SK-N-SH treated with all-trans-retinoic acid at 6 μM for 48 hours (cell line): ENCODE measurements around the gene RNASE7.

ENCODE experiments used
- ATAC-seq: fragments of 200-7000 bp; cut with Tn5 transposase; 3 replicates; pipeline ENCODE4 v1.9.1; 2020; ENCODE audit warnings: mild to moderate bottlenecking, moderate library complexity
- ARNTL ChIP-seq: fragments of 450-650 bp; formaldehyde crosslinking; IDR thresholded peaks from 2 replicates; pipeline ENCODE4 v1.5.0; 2020; ENCODE audit warnings: low read depth, mild to moderate bottlenecking, moderate library complexity, borderline replicate concordance
- BACH2 ChIP-seq: fragments of 250-450 bp; sonication (Bioruptor Pico); IDR thresholded peaks from 2 replicates; pipeline ENCODE4 v1.9.0; 2021; ENCODE audit warnings: mild to moderate bottlenecking, borderline replicate concordance
- CREB5 ChIP-seq: fragments of 250-450 bp; sonication (Bioruptor Pico); IDR thresholded peaks from 2 replicates; pipeline ENCODE4 v1.5.1; 2020; ENCODE audit warnings: low read depth, mild to moderate bottlenecking, moderate library complexity
- CSDC2 ChIP-seq: fragments of 250-450 bp; sonication (Bioruptor Pico); IDR thresholded peaks from 2 replicates; pipeline ENCODE4 v1.5.0; 2020; ENCODE audit warnings: mild to moderate bottlenecking, moderate library complexity
- CSRNP3 ChIP-seq: fragments of 250-450 bp; sonication (Bioruptor Pico); IDR thresholded peaks from 2 replicates; pipeline ENCODE4 v1.5.1; 2021; ENCODE audit warnings: mild to moderate bottlenecking, moderate library complexity
- ESRRG ChIP-seq: fragments of 250-450 bp; sonication (Bioruptor Pico); IDR thresholded peaks from 2 replicates; pipeline ENCODE4 v1.6.1; 2021; ENCODE audit warnings: mild to moderate bottlenecking
- GLIS3 ChIP-seq: fragments of 250-450 bp; sonication (Bioruptor Pico); IDR thresholded peaks from 2 replicates; pipeline ENCODE4 v1.5.0; 2020; ENCODE audit warnings: mild to moderate bottlenecking, moderate library complexity
- ISL1 ChIP-seq: fragments of 250-450 bp; sonication (Bioruptor Pico); IDR thresholded peaks from 2 replicates; pipeline ENCODE4 v2.1.2; 2022; ENCODE audit warnings: mild to moderate bottlenecking, moderate library complexity
- OSR1 ChIP-seq: fragments of 250-450 bp; sonication (Bioruptor Pico); IDR thresholded peaks from 2 replicates; pipeline ENCODE4 v1.8.0; 2022; ENCODE audit warnings: moderate library complexity, mild to moderate bottlenecking, inconsistent platforms
- PATZ1 ChIP-seq: fragments of 250-450 bp; sonication (Bioruptor Pico); IDR thresholded peaks from 2 replicates; pipeline ENCODE4 v1.8.0; 2020; ENCODE audit warnings: mild to moderate bottlenecking, moderate library complexity, borderline replicate concordance
- POU6F1 ChIP-seq: fragments of 250-450 bp; sonication (Bioruptor Pico); IDR thresholded peaks from 2 replicates; pipeline ENCODE4 v1.8.0; 2021; ENCODE audit warnings: low read depth, mild to moderate bottlenecking, moderate library complexity, borderline replicate concordance
- PPARA ChIP-seq: fragments of 250-450 bp; sonication (Bioruptor Pico); IDR thresholded peaks from 2 replicates; pipeline ENCODE4 v1.5.0; 2020; ENCODE audit warnings: mild to moderate bottlenecking, borderline replicate concordance
- SNAI2 ChIP-seq: fragments of 250-450 bp; sonication (Bioruptor Pico); IDR thresholded peaks from 2 replicates; pipeline ENCODE4 v1.5.0; 2020; ENCODE audit warnings: mild to moderate bottlenecking, moderate library complexity
- TCF4 ChIP-seq: fragments of 250-450 bp; sonication (Bioruptor Pico); IDR thresholded peaks from 2 replicates; pipeline ENCODE4 v1.8.0; 2021; ENCODE audit warnings: mild to moderate bottlenecking, moderate library complexity, borderline replicate concordance
- TOX ChIP-seq: fragments of 250-450 bp; sonication (Bioruptor Pico); IDR thresholded peaks from 2 replicates; pipeline ENCODE4 v1.8.0; 2021; ENCODE audit warnings: mild to moderate bottlenecking, moderate library complexity, borderline replicate concordance
- TSHZ2 ChIP-seq: fragments of 250-450 bp; sonication (Bioruptor Pico); IDR thresholded peaks from 2 replicates; pipeline ENCODE4 v1.5.0; 2020; ENCODE audit warnings: mild to moderate bottlenecking, moderate library complexity
- ZC3H10 ChIP-seq: fragments of 250-450 bp; sonication (Bioruptor Pico); IDR thresholded peaks from 2 replicates; pipeline ENCODE4 v1.5.1; 2021; ENCODE audit warnings: mild to moderate bottlenecking, moderate library complexity
- ZFP3 ChIP-seq: fragments of 250-450 bp; sonication (Bioruptor Pico); IDR thresholded peaks from 2 replicates; pipeline ENCODE4 v1.5.0; 2020; ENCODE audit warnings: mild to moderate bottlenecking, moderate library complexity
- ZFP30 ChIP-seq: fragments of 450-650 bp; formaldehyde crosslinking; IDR thresholded peaks from 2 replicates; pipeline ENCODE4 v1.5.0; 2022; ENCODE audit warnings: mild to moderate bottlenecking, moderate library complexity
- ZNF565 ChIP-seq: fragments of 450-650 bp; formaldehyde crosslinking; conservative IDR thresholded peaks from 2 replicates; pipeline ENCODE4 v1.5.0; 2020; ENCODE audit warnings: low read depth, mild to moderate bottlenecking, moderate library complexity
- ZNF70 ChIP-seq: fragments of 450-650 bp; formaldehyde crosslinking; IDR thresholded peaks from 2 replicates; pipeline ENCODE4 v1.5.0; 2020; ENCODE audit warnings: mild to moderate bottlenecking, moderate library complexity
- ZNF8 ChIP-seq: fragments of 450-650 bp; formaldehyde crosslinking; IDR thresholded peaks from 2 replicates; pipeline ENCODE4 v1.5.0; 2020; ENCODE audit warnings: mild to moderate bottlenecking, moderate library complexity

RNASE7 gene

GRCh38 chr14:21084998-21085853 lies 43.1 kb downstream of the RNASE7 start:
- peak; percentile 11; the same call in 1 of the 3 replicates for ATAC-seq
- no peak for TF ChIP-seq ZFP3
- no peak for TF ChIP-seq POU6F1 (CRISPR knock-in tag)
- no peak for TF ChIP-seq TCF4 (CRISPR knock-in tag)
- TF ChIP-seq ZFP30, result no peak
- no peak for TF ChIP-seq CSRNP3 (CRISPR knock-in tag)
- no peak for TF ChIP-seq PPARA (CRISPR knock-in tag)
- TF ChIP-seq OSR1, result no peak
- TF ChIP-seq ZC3H10, result no peak
- TF ChIP-seq SNAI2 (CRISPR knock-in tag), result no peak
- TF ChIP-seq CREB5 (CRISPR knock-in tag), result no peak
- no peak for TF ChIP-seq PATZ1 (CRISPR knock-in tag)
- TF ChIP-seq ARNTL (CRISPR knock-in tag), result no peak
- TF ChIP-seq TOX, result no peak
- TF ChIP-seq ESRRG (CRISPR knock-in tag), result no peak
- no peak for TF ChIP-seq ZNF8 (CRISPR knock-in tag)
- TF ChIP-seq BACH2 (CRISPR knock-in tag), result no peak
- TF ChIP-seq GLIS3 (CRISPR knock-in tag), result no peak
- no peak for TF ChIP-seq CSDC2 (CRISPR knock-in tag)
- no peak for TF ChIP-seq ZNF565 (CRISPR knock-in tag)
- TF ChIP-seq ISL1, result no peak

GRCh38 chr14:21086908-21087293 lies 44.7 kb downstream of the RNASE7 start:
- no peak for ATAC-seq
- TF ChIP-seq ISL1 (no peak), ZNF70 (no peak), ARNTL (CRISPR knock-in tag) (no peak), ZC3H10 (no peak), ZFP30 (no peak), POU6F1 (CRISPR knock-in tag) (no peak), TSHZ2 (no peak), GLIS3 (CRISPR knock-in tag) (no peak), BACH2 (CRISPR knock-in tag) (no peak), CSDC2 (CRISPR knock-in tag) (no peak), ZNF565 (CRISPR knock-in tag) (no peak), PATZ1 (CRISPR knock-in tag) (no peak), OSR1 (no peak), CSRNP3 (CRISPR knock-in tag) (no peak), TOX (no peak), SNAI2 (CRISPR knock-in tag) (no peak), ZFP3 (no peak)
